Kidney (tissue), 14 donors: ENCODE measurements around the gene TMEM131. TPM values are rescaled to one million over a fixed set of nuclear protein-coding genes. Genes with fewer than 3 reads are reported as not detected.

ENCODE experiments used
- DNase-seq, 5 donors: peaks; one replicate each; pipeline ENCODE4 v3.0.0-alpha.2; 2013 to 2020
- FAIRE-seq: peaks from 2 replicates; lab custom pipeline; 2012; peaks lifted over from hg19 to GRCh38; lab: Jason Lieb, UNC
- H3K27ac ChIP-seq, 2 donors: one replicate each; pipeline ENCODE4 v1.7.0; 2013; ENCODE audit warnings: low read depth in 2 of 2, low read length in 2 of 2, inconsistent platforms in 1 of 2
- H3K27me3 ChIP-seq: one replicate; pipeline ENCODE4 v1.7.1; 2013; ENCODE audit warnings: low read length, inconsistent platforms; ENCODE audit not compliant: control insufficient read depth, insufficient read depth
- H3K36me3 ChIP-seq, 3 donors: one replicate each; pipeline versions ENCODE4 v1.7.0 to v1.7.1; 2013; ENCODE audit warnings: low read length in 3 of 3, control low read depth in 1 of 3, inconsistent platforms in 1 of 3; ENCODE audit not compliant: insufficient read depth in 3 of 3, control insufficient read depth in 2 of 3
- H3K4me1 ChIP-seq, 3 donors: one replicate each; pipeline versions ENCODE4 v1.7.0 to v1.7.1; 2013; ENCODE audit warnings: low read length in 3 of 3, inconsistent platforms in 1 of 3, low read depth in 1 of 3; ENCODE audit not compliant: control insufficient read depth in 2 of 3, insufficient read depth in 2 of 3
- H3K4me3 ChIP-seq, 3 donors: one replicate each; pipeline versions ENCODE4 v1.7.0 to v1.8.1; 2013; ENCODE audit warnings: low read length in 3 of 3, control low read depth in 1 of 3, inconsistent platforms in 1 of 3
- H3K9ac ChIP-seq, 3 donors: one replicate each; pipeline versions ENCODE4 v1.7.0 to v1.7.1; 2013; ENCODE audit warnings: low read length in 3 of 3, control low read depth in 1 of 3, inconsistent platforms in 1 of 3
- H3K9me3 ChIP-seq, 3 donors: one replicate each; pipeline versions ENCODE4 v1.7.0 to v1.7.1; 2013; ENCODE audit warnings: low read length in 3 of 3, control low read depth in 1 of 3, inconsistent platforms in 1 of 3; ENCODE audit not compliant: control insufficient read depth in 2 of 3, insufficient read depth in 1 of 3
- intact Hi-C: fragments of 100-400 bp; cut with DNase I; formaldehyde crosslinking; loops from one replicate; pipeline ENCODE4 v1.11.1; 2022
- polyA plus RNA-seq: library from polyadenylated mRNA; stranded (reverse); fragments of 350-450 nt; fragmentation: Illumina TruSeq; extraction: RNeasy Lipid Tissue Mini Kit (QIAGEN cat#74804); gene quantifications from one replicate; pipeline ENCODE4 v1.2.3, GENCODE V29; 2014; ENCODE audit warnings: low read depth, low replicate concordance; ENCODE audit not compliant: insufficient read depth
- total RNA-seq: library from RNA; stranded (reverse); fragmentation: NEBNext Ultra II Directional; extraction: Animal tissue kit (Norgen Biotek cat#: 25700); gene quantifications from one replicate; pipeline ENCODE4 v1.2.1, GENCODE V29; 2021
- TF ChIP-seq, protein P1 (sequence below): IDR thresholded peaks from 3 replicates; pipeline ENCODE4 v1.5.1; 2012; ENCODE audit warnings: mild to moderate bottlenecking, moderate library complexity, borderline replicate concordance; ENCODE audit not compliant: insufficient read depth; ENCODE audit errors: extremely low read depth
- donor health status: control.
- donor health status: control.
- donor health status: control.
- donor health status: control.
- donor health status: control.
- donor health status: DM: yes; HTN: yes; CAD: no.
- donor health status: Normal renal cell carcinoma (clear cell type).

The TMEM131 gene
- total and polyA plus RNA-seq, 2 donors from 2014 or later = 8.0 to 38.4 TPM

DNA sequence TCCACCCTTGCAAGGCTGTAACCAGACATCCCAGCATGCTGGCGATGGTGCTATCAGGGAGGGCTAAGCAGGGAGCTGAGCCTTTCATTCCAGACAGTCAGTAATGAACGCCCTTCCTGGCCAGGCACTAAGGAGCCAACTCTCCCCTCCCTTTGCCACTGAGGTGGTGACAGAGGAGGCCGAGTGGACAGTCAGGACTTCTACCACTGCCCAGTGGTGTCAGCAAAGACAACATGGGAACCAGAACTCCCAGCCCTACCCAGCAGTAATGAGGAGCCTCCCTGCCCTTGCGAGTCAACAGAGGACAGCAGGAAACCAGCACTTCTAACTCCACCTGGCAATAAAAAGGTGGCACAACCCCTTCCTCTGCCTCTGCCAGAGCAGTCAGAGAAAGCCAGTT, 213.8 kb downstream of the TMEM131 start:
- H3K4me1 ChIP-seq = no peaks in the 10 kb centered on the region
- H3K36me3 ChIP-seq = peaks cover 0 to 1% (median 0%) of the 10 kb centered on the region in 3 donors
- TF ChIP-seq, protein P1, sequence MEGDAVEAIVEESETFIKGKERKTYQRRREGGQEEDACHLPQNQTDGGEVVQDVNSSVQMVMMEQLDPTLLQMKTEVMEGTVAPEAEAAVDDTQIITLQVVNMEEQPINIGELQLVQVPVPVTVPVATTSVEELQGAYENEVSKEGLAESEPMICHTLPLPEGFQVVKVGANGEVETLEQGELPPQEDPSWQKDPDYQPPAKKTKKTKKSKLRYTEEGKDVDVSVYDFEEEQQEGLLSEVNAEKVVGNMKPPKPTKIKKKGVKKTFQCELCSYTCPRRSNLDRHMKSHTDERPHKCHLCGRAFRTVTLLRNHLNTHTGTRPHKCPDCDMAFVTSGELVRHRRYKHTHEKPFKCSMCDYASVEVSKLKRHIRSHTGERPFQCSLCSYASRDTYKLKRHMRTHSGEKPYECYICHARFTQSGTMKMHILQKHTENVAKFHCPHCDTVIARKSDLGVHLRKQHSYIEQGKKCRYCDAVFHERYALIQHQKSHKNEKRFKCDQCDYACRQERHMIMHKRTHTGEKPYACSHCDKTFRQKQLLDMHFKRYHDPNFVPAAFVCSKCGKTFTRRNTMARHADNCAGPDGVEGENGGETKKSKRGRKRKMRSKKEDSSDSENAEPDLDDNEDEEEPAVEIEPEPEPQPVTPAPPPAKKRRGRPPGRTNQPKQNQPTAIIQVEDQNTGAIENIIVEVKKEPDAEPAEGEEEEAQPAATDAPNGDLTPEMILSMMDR = no peak
- no peaks in the 10 kb centered on the region for H3K9me3 ChIP-seq
- H3K27me3 ChIP-seq = no peaks in the 10 kb centered on the region
- H3K27ac ChIP-seq = no peak overlapping the region
- DNase-seq (no peak), FAIRE-seq (no peak)
- intact Hi-C loops = no loop called here
- no peak overlapping the region for H3K4me3 ChIP-seq
- H3K9ac ChIP-seq = no peak overlapping the region

DNA sequence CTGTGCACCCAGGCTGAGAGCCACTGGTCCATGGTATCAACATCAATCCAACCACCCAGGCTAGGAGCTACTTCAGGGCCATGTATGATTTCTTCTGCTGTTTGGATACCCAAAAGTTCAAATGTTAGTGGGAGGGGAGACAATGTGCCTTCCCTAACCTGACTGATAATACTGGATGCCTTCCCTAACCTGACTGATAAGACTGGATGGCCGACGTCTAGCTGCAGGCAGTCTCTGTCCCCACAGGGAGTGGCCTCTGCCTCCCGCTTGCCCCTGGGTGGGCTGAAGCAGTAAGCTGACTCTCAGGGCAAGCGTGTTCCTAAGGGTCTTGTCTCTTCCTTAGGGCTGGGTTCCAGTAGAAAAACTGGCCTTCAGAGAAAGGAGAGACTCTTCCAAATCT, 216.6 kb downstream of the TMEM131 start:
- Histone ChIP-seq H3K4me1 (no peaks in the 10 kb centered on the region), H3K27me3 (no peaks in the 10 kb centered on the region), H3K4me3 (no peak overlapping the region), H3K36me3 (peaks cover 0 to 11% (median 9%) of the 10 kb centered on the region in 3 donors), H3K9ac (no peak overlapping the region), H3K9me3 (no peaks in the 10 kb centered on the region), H3K27ac (no peak overlapping the region)
- DNase-seq = peak in 1 of 5 donors; percentile 53
- intact Hi-C loops = no loop called here
- TF ChIP-seq, protein P1 = no peak
- FAIRE-seq = no peak

DNA sequence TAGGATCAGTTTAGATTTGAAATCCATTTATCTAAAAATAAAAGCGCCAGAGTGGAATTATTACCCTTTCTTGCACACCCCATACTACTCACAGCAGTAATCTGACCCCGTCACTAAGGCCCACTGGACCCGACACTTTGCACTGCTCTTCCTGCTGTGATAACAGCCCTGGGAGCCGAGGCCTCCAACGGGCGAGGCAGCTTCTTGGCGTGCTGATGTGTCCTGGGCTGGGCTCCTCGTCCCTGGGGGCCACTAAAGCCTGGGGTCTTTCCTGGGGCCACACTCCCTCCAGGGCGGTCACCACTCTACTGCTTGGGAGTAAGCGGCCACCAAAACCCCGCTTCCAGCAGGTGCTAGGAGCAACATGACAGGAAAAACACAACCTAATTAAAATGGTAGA, 220.7 kb downstream of the TMEM131 start:
- FAIRE-seq (no peak), DNase-seq (peak in 1 of 5 donors; percentile 43)
- Histone ChIP-seq H3K27me3 (no peaks in the 10 kb centered on the region), H3K9ac (no peak overlapping the region), H3K4me3 (no peak overlapping the region), H3K9me3 (no peaks in the 10 kb centered on the region), H3K36me3 (peaks cover 0 to 25% (median 24%) of the 10 kb centered on the region in 3 donors), H3K4me1 (no peaks in the 10 kb centered on the region), H3K27ac (no peak overlapping the region)
- intact Hi-C loops = no loop called here
- TF ChIP-seq, protein P1 = no peak

DNA sequence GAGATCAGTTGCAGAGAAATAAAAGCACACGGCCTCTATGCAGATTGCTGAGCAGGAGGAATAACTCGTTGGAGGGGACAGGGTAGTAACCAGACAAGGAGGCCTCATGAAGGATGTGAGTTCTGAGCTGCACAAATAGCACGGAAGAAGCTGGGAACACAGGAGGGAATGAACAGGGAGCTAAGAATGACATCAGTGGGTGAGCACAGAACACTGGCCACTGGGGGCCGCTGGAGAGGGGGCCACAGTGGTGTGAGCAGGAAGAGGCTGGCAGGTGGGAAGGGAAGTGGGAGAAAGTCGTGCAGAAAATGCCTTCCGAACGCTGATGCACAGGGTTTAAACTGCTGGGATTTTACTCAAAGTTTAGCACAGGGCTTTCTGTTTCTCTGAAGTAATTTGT, 221.3 kb downstream of the TMEM131 start:
- no peaks in the 10 kb centered on the region for H3K27me3 ChIP-seq
- TF ChIP-seq, protein P1 = no peak
- H3K9ac ChIP-seq = no peak overlapping the region
- peaks cover 0 to 25% (median 24%) of the 10 kb centered on the region in 3 donors for H3K36me3 ChIP-seq
- no peak overlapping the region for H3K27ac ChIP-seq
- H3K9me3 ChIP-seq = no peaks in the 10 kb centered on the region
- H3K4me3 ChIP-seq = no peak overlapping the region
- intact Hi-C loops = no loop called here
- DNase-seq (peak in 3 of 5 donors; percentile 12 to 36 (median 32)), FAIRE-seq (no peak)
- H3K4me1 ChIP-seq = no peaks in the 10 kb centered on the region
